Upper lobe of left lung (tissue), 4 donors: Measurements from ENCODE around the gene EYS.

Source experiments
- CTCF ChIP-seq, 6 experiments: fragments of 450-650 bp in 4 of 6; fragments of 200-600 bp in 2 of 6; sonication (generic) in 2 of 6; IDR thresholded peaks; one replicate each; pipeline ENCODE4 v1.5.1; 2016 to 2019; ENCODE audit warnings: antibody characterized with exemption in 6 of 6
- EP300 ChIP-seq, 4 donors: sonication (generic); formaldehyde crosslinking; IDR thresholded peaks; one replicate each; pipeline ENCODE4 v1.5.1; 2017; ENCODE audit warnings: antibody characterized with exemption in 4 of 4, control low read depth in 2 of 4
- POLR2AphosphoS5 ChIP-seq, 2 donors: sonication (generic); formaldehyde crosslinking; IDR thresholded peaks; one replicate each; pipeline ENCODE4 v1.5.1; 2017; ENCODE audit warnings: antibody characterized with exemption in 2 of 2

- no peak for TF ChIP-seq EP300 (IDR thresholded peaks at IDR 0.05)
- TF ChIP-seq POLR2AphosphoS5 (IDR thresholded peaks at IDR 0.05): no peak
- no peak for TF ChIP-seq CTCF (IDR thresholded peaks at IDR 0.05)
Observed at GRCh38 chr6:64428186-64428585, 1278.8 kb downstream of the EYS start.
